ENCODE data around the gene LAMTOR2.

DNA sequence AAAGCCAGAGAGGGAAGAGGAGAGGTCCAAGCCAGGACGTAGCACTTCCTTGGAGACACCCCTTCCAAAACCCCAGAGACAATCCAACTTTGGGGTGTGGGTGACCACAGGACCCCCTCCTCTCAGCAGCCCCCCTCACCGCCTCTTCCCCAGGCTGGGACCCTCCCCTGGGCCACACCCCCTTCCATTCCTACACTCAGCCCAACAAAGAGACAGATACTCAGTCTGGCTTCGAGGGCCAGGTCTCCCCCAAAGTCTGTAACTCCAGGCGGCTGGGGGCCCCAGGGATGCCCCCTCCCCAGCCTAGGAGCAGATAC, 26.2 kb downstream of the LAMTOR2 start:
- no peak for TF ChIP-seq CTCF (IDR thresholded peaks at IDR 0.05)
- TF ChIP-seq POLR2AphosphoS5 (IDR thresholded peaks at IDR 0.05; ENCODE audit: insufficient read depth in 1 of 2, low read depth in 1 of 2), result no peak
